G401 (cell line): Measurements from ENCODE around the gene AMIGO2. TPM values are rescaled to one million over a fixed set of nuclear protein-coding genes. Genes with fewer than 3 reads are reported as not detected.
A peak's percentile ranks its signal among the peaks of the same experiment; 100 is the strongest.

Source experiments
- DNase-seq: peaks from one replicate; pipeline ENCODE4 v3.0.0-alpha.2; 2015; ENCODE audit warnings: low spot score
- in situ Hi-C: cut with HindIII; loops from 2 replicates; pipeline ENCODE4 v1.10.0; 2016; ENCODE audit warnings: low sequenced_read_pairs, mixed read lengths
- total RNA-seq: library from RNA; depleted of rRNA; stranded (reverse); fragments of >200 nt; shearing (Covaris generic); gene quantifications from 2 replicates; pipeline ENCODE4 v1.2.3, GENCODE V29; 2014

Gene AMIGO2
- total RNA-seq, 1 experiment from 2014 or later: 186 TPM

- DNase-seq: peak; percentile 34
- in situ Hi-C loops: no loop called here
Observed at GRCh38 chr12:47102406-47102805, 22.6 kb upstream of the AMIGO2 start.

- DNase-seq: no peak
- in situ Hi-C loops: no loop called here
Observed at GRCh38 chr12:47100160-47100559, 20.4 kb upstream of the AMIGO2 start.

GRCh38 chr12:47099610-47100009 lies 19.9 kb upstream of the AMIGO2 start:
- in situ Hi-C loops: no loop called here
- DNase-seq: no peak

- DNase-seq: no peak
- in situ Hi-C loops: no loop called here
Observed at GRCh38 chr12:47098099-47098498, 18.3 kb upstream of the AMIGO2 start.

- in situ Hi-C loops: no loop called here
- no peak for DNase-seq
Observed at GRCh38 chr12:47097276-47097896, 17.6 kb upstream of the AMIGO2 start.

GRCh38 chr12:47095446-47096236 lies 15.9 kb upstream of the AMIGO2 start:
- no peak for DNase-seq
- in situ Hi-C loops: no loop called here

GRCh38 chr12:47094804-47095203 lies 15.0 kb upstream of the AMIGO2 start:
- no peak for DNase-seq
- in situ Hi-C loops: no loop called here

- no peak for DNase-seq
- in situ Hi-C loops: no loop called here
Observed at GRCh38 chr12:47091009-47091408, 11.2 kb upstream of the AMIGO2 start.

- peak; percentile 65 for DNase-seq
Observed at GRCh38 chr12:47088021-47088944, 8.5 kb upstream of the AMIGO2 start.

GRCh38 chr12:47087088-47087688 lies 7.4 kb upstream of the AMIGO2 start:
- peak; percentile 46 for DNase-seq
- in situ Hi-C loops: no loop called here

More at GRCh38 chr12:47088021-47088944, 8.5 kb upstream of the AMIGO2 start:
- in situ Hi-C loops: no loop called here

GRCh38 chr12:47085815-47086252 lies 6.1 kb upstream of the AMIGO2 start:
- DNase-seq: peak; percentile 52
- in situ Hi-C loops: no loop called here

GRCh38 chr12:47084172-47084571 lies 4.4 kb upstream of the AMIGO2 start:
- DNase-seq: no peak
- in situ Hi-C loops: no loop called here

- in situ Hi-C loops: no loop called here
- DNase-seq: peak; percentile 64
Observed at GRCh38 chr12:47082796-47083621, 3.2 kb upstream of the AMIGO2 start.

GRCh38 chr12:47082283-47082682 lies 2.5 kb upstream of the AMIGO2 start:
- in situ Hi-C loops: no loop called here
- DNase-seq: no peak

GRCh38 chr12:47080725-47081502 lies 1.2 kb upstream of the AMIGO2 start:
- in situ Hi-C loops: no loop called here
- DNase-seq: no peak

- DNase-seq: peak; percentile 47
- in situ Hi-C loops: no loop called here
Observed at GRCh38 chr12:47079981-47080724, 394 bp upstream of the AMIGO2 start.
